ENCODE measurements around the gene RALGAPA2.

The RALGAPA2 gene

GRCh38 chr20:20505554-20505953, 206.9 kb downstream of the RALGAPA2 start:
- TF ChIP-seq CTCF (IDR thresholded peaks at IDR 0.05): no peak
- Mint-ChIP-seq H3K27ac (no peak overlapping the region), H3K9me3 (no peaks in the 10 kb centered on the region), H3K4me3 (no peak overlapping the region), H3K4me1 (peaks cover 9% of the 10 kb centered on the region), H3K36me3 (ENCODE audit: low read depth) (peaks cover 48% of the 10 kb centered on the region), H3K27me3 (ENCODE audit: low read depth, poor library complexity) (peaks cover 3% of the 10 kb centered on the region)
- no peak for DNase-seq

- no peak for DNase-seq
- Mint-ChIP-seq H3K36me3 (ENCODE audit: low read depth) (peaks cover 46% of the 10 kb centered on the region), H3K4me1 (peaks cover 9% of the 10 kb centered on the region), H3K27me3 (ENCODE audit: low read depth, poor library complexity) (peaks cover 3% of the 10 kb centered on the region), H3K9me3 (no peaks in the 10 kb centered on the region), H3K27ac (no peak overlapping the region), H3K4me3 (no peak overlapping the region)
- TF ChIP-seq CTCF (IDR thresholded peaks at IDR 0.05): no peak
Measured at GRCh38 chr20:20503777-20504530, 208.5 kb downstream of the RALGAPA2 start.

- Mint-ChIP-seq H3K4me1 (peaks cover 13% of the 10 kb centered on the region), H3K36me3 (ENCODE audit: low read depth) (peaks cover 43% of the 10 kb centered on the region), H3K4me3 (no peak overlapping the region), H3K9me3 (no peaks in the 10 kb centered on the region), H3K27ac (no peak overlapping the region), H3K27me3 (ENCODE audit: low read depth, poor library complexity) (peaks cover 3% of the 10 kb centered on the region)
- no peak for TF ChIP-seq CTCF (IDR thresholded peaks at IDR 0.05)
- no peak for DNase-seq
Measured at GRCh38 chr20:20501128-20501527, 211.3 kb downstream of the RALGAPA2 start.

GRCh38 chr20:20500312-20500711, 212.1 kb downstream of the RALGAPA2 start:
- H3K27ac Mint-ChIP-seq: no peak overlapping the region
- no peak overlapping the region for H3K4me3 Mint-ChIP-seq
- DNase-seq: no peak
- H3K4me1 Mint-ChIP-seq: peaks cover 13% of the 10 kb centered on the region
- H3K27me3 Mint-ChIP-seq (ENCODE audit: low read depth, poor library complexity): peaks cover 3% of the 10 kb centered on the region
- no peaks in the 10 kb centered on the region for H3K9me3 Mint-ChIP-seq
- peaks cover 45% of the 10 kb centered on the region for H3K36me3 Mint-ChIP-seq (ENCODE audit: low read depth)
- TF ChIP-seq CTCF (IDR thresholded peaks at IDR 0.05): no peak

GRCh38 chr20:20499439-20499838, 213.0 kb downstream of the RALGAPA2 start:
- Mint-ChIP-seq H3K27me3 (ENCODE audit: low read depth, poor library complexity) (peaks cover 3% of the 10 kb centered on the region), H3K4me3 (no peak overlapping the region), H3K4me1 (peaks cover 13% of the 10 kb centered on the region), H3K9me3 (no peaks in the 10 kb centered on the region), H3K27ac (no peak overlapping the region), H3K36me3 (ENCODE audit: low read depth) (peaks cover 38% of the 10 kb centered on the region)
- TF ChIP-seq CTCF (IDR thresholded peaks at IDR 0.05): no peak
- DNase-seq: no peak

Data from nephron progenitor cell (in vitro differentiated cells).